ENCODE results near the gene SLC47A2.

SLC47A2 gene

DNA sequence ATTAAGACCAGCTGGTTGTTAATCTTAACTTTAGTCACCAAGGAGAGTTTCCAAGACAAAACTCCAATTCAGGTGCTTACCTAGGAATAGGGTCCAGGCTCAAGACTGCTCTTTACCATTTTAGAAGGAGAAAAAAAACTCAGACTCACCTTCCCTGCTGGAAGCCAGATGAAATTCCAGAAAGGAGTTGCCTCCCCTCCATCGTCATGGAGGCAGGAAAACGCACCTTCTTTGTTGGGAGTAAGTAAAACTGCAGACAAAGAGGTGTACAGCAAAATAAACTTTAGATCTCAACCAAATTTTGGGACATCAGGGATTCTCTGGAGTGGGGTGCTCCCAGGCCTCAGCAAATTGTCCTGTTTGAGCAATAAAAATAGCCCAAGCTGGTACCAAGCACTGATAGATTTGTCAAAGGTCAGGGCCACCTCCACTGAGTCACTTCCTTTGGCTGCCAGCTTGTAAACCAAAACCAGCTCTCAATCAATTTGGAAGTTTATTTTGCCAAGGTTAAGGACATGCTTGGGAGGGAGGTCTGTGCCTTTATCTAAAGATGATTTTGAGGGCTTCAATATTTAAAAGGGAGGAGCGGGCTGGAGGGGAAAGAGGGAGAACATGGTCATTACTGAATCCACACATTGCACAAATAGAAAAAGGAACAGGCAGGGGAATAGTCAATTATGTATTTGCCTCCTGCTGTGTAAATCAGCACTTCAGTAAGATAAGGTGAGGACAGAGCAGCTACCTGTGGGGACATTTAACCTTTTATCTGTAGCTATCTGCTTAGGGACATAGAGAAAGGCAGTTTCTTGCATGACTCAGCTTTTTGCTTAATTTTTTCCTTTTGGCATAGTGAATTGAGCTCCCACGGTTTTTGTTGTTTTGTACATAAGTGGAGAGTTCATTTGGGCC lies 69.3 kb downstream of the SLC47A2 start:
- Histone ChIP-seq H3K4me2 (ENCODE audit: low read length) (peak overlapping the region; percentile 73), H3K79me2 (ENCODE audit: low read length) (no peaks in the 10 kb centered on the region), H3K27me3 (ENCODE audit: low read depth, low read length) (no peaks in the 10 kb centered on the region), H2AFZ (ENCODE audit: low read depth, low read length) (no peak overlapping the region), H3K9ac (ENCODE audit: low read length) (peak overlapping the region; percentile 79; the same call in 1 of the 2 replicates), H3K4me3 (ENCODE audit: low read length) (0 out of 2 replicates have a peak overlapping the region, but pooled peaks have one; percentile 84), H4K20me1 (ENCODE audit: insufficient read depth, low read length) (no peaks in the 10 kb centered on the region), H3K4me1 (ENCODE audit: low read length) (peaks cover 6% of the 10 kb centered on the region), H3K36me3 (replicated peaks; ENCODE audit: low read depth, low read length) (no peaks in the 10 kb centered on the region), H3K27ac (ENCODE audit: low read length) (no peak overlapping the region), H3K9me3 (ENCODE audit: insufficient read depth, low read length) (no peaks in the 10 kb centered on the region)
- TF ChIP-seq EZH2phosphoT487 (IDR thresholded peaks at IDR 0.05; ENCODE audit: low read depth) = no peak
- TF ChIP-seq, protein P1, sequence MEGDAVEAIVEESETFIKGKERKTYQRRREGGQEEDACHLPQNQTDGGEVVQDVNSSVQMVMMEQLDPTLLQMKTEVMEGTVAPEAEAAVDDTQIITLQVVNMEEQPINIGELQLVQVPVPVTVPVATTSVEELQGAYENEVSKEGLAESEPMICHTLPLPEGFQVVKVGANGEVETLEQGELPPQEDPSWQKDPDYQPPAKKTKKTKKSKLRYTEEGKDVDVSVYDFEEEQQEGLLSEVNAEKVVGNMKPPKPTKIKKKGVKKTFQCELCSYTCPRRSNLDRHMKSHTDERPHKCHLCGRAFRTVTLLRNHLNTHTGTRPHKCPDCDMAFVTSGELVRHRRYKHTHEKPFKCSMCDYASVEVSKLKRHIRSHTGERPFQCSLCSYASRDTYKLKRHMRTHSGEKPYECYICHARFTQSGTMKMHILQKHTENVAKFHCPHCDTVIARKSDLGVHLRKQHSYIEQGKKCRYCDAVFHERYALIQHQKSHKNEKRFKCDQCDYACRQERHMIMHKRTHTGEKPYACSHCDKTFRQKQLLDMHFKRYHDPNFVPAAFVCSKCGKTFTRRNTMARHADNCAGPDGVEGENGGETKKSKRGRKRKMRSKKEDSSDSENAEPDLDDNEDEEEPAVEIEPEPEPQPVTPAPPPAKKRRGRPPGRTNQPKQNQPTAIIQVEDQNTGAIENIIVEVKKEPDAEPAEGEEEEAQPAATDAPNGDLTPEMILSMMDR (IDR thresholded peaks at IDR 0.05; ENCODE audit: low read depth, low read length) = no peak

DNA sequence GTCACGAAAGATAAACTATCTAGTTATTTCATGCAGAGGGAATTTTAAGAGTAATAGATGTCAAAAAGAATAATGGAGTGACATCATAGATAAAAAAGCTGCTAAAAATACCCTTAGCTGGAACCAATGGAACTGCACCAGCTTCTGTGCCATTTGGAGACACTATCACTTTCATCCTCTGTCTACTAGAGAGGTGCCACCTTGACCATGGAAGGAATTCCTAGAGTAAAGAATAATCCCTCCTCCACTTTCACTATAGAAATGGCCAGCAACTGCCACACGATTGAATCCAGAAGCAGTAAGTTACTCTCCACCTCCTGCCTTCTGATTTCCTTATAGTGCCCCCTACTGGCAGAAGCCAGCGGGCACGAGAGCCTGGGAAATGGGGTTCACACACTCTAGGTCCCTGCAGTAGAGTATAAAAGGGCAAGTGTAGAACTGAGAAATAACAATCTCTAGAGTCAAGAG lies 70.6 kb downstream of the SLC47A2 start:
- Histone ChIP-seq H4K20me1 (ENCODE audit: insufficient read depth, low read length) (no peaks in the 10 kb centered on the region), H2AFZ (ENCODE audit: low read depth, low read length) (no peak overlapping the region), H3K27ac (ENCODE audit: low read length) (no peak overlapping the region), H3K9ac (ENCODE audit: low read length) (no peak overlapping the region), H3K4me3 (ENCODE audit: low read length) (no peak overlapping the region), H3K4me1 (ENCODE audit: low read length) (peaks cover 6% of the 10 kb centered on the region), H3K9me3 (ENCODE audit: insufficient read depth, low read length) (no peaks in the 10 kb centered on the region), H3K79me2 (ENCODE audit: low read length) (no peaks in the 10 kb centered on the region), H3K36me3 (replicated peaks; ENCODE audit: low read depth, low read length) (no peaks in the 10 kb centered on the region), H3K27me3 (ENCODE audit: low read depth, low read length) (no peaks in the 10 kb centered on the region), H3K4me2 (ENCODE audit: low read length) (peak overlapping the region; percentile 22; the same call in 1 of the 2 replicates)
- TF ChIP-seq, protein P1 (IDR thresholded peaks at IDR 0.05; ENCODE audit: low read depth, low read length) = peak; percentile 63
- TF ChIP-seq EZH2phosphoT487 (IDR thresholded peaks at IDR 0.05; ENCODE audit: low read depth) = no peak

DNA sequence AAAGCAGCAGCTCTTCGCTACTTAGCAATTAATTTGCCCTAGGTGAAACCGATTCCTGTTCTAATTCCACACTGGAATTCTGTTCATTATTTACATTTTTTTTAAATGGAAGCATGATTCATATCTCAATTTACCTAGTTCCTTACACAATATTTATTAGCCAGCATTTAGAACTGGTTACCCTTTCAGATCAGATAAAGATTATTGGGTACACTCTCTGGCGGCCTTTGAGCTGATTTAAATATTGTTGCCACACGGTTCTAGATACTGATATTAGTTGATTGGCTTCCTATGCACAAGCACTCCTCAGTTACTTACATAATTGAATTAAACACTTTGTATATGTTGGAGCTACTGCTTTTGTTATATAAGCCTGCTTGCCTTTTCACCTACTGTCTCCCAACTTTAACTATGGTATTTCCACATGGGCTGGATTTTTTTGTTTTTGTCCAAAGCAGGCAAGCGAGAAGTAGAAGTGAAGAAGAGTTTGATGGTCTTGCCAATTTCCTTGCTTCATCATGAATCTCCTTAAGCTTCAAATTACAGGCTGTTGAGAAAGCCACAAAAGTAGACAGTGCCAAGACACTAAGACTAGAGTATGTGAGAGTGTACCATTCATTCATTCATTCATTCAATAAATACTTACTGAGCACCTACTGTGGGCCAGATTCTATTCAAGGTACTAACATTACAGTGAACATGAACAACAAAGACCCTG lies 71.7 kb downstream of the SLC47A2 start:
- Histone ChIP-seq H3K9ac (ENCODE audit: low read length) (no peak overlapping the region), H3K36me3 (replicated peaks; ENCODE audit: low read depth, low read length) (no peaks in the 10 kb centered on the region), H3K27ac (ENCODE audit: low read length) (no peak overlapping the region), H3K4me1 (ENCODE audit: low read length) (peaks cover 6% of the 10 kb centered on the region), H2AFZ (ENCODE audit: low read depth, low read length) (no peak overlapping the region), H3K9me3 (ENCODE audit: insufficient read depth, low read length) (no peaks in the 10 kb centered on the region), H3K79me2 (ENCODE audit: low read length) (no peaks in the 10 kb centered on the region), H3K27me3 (ENCODE audit: low read depth, low read length) (no peaks in the 10 kb centered on the region), H3K4me3 (ENCODE audit: low read length) (no peak overlapping the region), H4K20me1 (ENCODE audit: insufficient read depth, low read length) (no peaks in the 10 kb centered on the region), H3K4me2 (ENCODE audit: low read length) (no peak overlapping the region)
- no peak for TF ChIP-seq EZH2phosphoT487 (IDR thresholded peaks at IDR 0.05; ENCODE audit: low read depth)
- TF ChIP-seq, protein P1 (IDR thresholded peaks at IDR 0.05; ENCODE audit: low read depth, low read length) = no peak

DNA sequence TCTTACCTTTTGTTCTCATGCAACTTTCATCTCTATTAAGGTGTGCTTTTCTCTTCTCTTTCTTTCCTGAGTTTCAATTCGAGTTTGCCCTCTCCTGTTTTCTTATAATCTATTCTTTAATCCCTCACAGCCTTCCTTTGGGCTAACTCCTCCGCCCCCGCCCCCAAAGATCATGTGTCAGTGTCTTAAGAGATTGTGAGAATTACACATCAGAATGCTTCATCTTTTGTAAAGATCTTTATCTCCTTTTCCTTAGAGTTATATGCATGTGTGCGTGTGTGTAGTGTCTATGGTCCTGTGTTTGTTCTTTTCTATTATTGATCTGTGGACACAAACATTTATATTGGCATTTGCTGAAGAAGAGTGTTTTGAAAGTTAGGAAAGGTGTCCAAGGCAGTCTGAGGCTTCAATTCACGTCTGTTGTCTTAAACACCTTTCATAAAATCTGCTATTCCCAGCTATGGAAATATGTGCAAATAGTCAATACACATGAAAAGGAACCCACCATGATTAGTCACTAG lies 74.0 kb downstream of the SLC47A2 start:
- Histone ChIP-seq H4K20me1 (ENCODE audit: insufficient read depth, low read length) (no peaks in the 10 kb centered on the region), H3K4me3 (ENCODE audit: low read length) (no peak overlapping the region), H3K4me2 (ENCODE audit: low read length) (no peak overlapping the region), H3K79me2 (ENCODE audit: low read length) (no peaks in the 10 kb centered on the region), H2AFZ (ENCODE audit: low read depth, low read length) (no peak overlapping the region), H3K27me3 (ENCODE audit: low read depth, low read length) (no peaks in the 10 kb centered on the region), H3K36me3 (replicated peaks; ENCODE audit: low read depth, low read length) (no peaks in the 10 kb centered on the region), H3K9ac (ENCODE audit: low read length) (no peak overlapping the region), H3K4me1 (ENCODE audit: low read length) (peaks cover 3% of the 10 kb centered on the region), H3K9me3 (ENCODE audit: insufficient read depth, low read length) (no peaks in the 10 kb centered on the region), H3K27ac (ENCODE audit: low read length) (no peak overlapping the region)
- TF ChIP-seq, protein P1 (IDR thresholded peaks at IDR 0.05; ENCODE audit: low read depth, low read length) = no peak
- no peak for TF ChIP-seq EZH2phosphoT487 (IDR thresholded peaks at IDR 0.05; ENCODE audit: low read depth)
